Measurements from ENCODE around the gene SFMBT1.

Gene SFMBT1

DNA sequence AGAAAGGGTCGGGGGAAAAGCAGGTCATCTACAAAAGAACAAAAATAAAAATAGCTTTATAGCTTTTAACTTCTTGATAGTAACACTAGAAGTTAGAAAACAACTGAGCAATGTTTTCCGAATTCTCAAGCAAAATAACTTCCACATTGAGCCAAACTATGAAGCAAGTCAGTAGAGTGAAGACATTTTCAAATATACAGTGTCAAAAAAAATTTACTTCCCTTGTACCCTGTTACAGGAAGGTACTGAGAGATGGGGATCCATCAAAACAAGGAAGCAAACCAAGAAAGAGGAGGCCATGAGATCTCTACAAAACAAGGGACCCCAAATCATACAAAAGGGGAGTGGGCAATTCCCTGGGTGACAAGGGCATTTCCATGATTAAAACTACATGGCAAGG, 121.9 kb downstream of the SFMBT1 start:
- Histone ChIP-seq H3K4me1 (ENCODE audit: insufficient read depth, low read length, poor library complexity, severe bottlenecking) (peaks cover 18% of the 10 kb centered on the region), H3K9me2 (replicated peaks; ENCODE audit: low read depth, low read length) (no peaks in the 10 kb centered on the region), H3K79me2 (ENCODE audit: insufficient read depth, low read length) (no peaks in the 10 kb centered on the region), H3K9ac (ENCODE audit: low read depth, low read length, poor library complexity, severe bottlenecking) (no peak overlapping the region), H4K20me1 (ENCODE audit: insufficient read depth, low read length, poor library complexity, severe bottlenecking) (no peaks in the 10 kb centered on the region), H3F3A (ENCODE audit: low read depth) (no peaks in the 10 kb centered on the region), H3K36me3 (ENCODE audit: insufficient read depth, low read length) (peaks cover 30% of the 10 kb centered on the region; the same call in 1 of the 2 replicates), H3K4me3 (ENCODE audit: low read length, poor library complexity, severe bottlenecking) (no peak overlapping the region), H2AFZ (ENCODE audit: low read length) (no peak overlapping the region), H3K27me3 (ENCODE audit: insufficient read depth, low read length, poor library complexity, severe bottlenecking) (no peaks in the 10 kb centered on the region), H3K9me3 (ENCODE audit: insufficient read depth, low read depth, low read length) (no peaks in the 10 kb centered on the region), H3K4me2 (ENCODE audit: low read depth, low read length, poor library complexity, severe bottlenecking) (no peak overlapping the region)
- TF ChIP-seq, protein P1, sequence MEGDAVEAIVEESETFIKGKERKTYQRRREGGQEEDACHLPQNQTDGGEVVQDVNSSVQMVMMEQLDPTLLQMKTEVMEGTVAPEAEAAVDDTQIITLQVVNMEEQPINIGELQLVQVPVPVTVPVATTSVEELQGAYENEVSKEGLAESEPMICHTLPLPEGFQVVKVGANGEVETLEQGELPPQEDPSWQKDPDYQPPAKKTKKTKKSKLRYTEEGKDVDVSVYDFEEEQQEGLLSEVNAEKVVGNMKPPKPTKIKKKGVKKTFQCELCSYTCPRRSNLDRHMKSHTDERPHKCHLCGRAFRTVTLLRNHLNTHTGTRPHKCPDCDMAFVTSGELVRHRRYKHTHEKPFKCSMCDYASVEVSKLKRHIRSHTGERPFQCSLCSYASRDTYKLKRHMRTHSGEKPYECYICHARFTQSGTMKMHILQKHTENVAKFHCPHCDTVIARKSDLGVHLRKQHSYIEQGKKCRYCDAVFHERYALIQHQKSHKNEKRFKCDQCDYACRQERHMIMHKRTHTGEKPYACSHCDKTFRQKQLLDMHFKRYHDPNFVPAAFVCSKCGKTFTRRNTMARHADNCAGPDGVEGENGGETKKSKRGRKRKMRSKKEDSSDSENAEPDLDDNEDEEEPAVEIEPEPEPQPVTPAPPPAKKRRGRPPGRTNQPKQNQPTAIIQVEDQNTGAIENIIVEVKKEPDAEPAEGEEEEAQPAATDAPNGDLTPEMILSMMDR (conservative IDR thresholded peaks at IDR 0.05; ENCODE audit: low read length), result no peak
- TF ChIP-seq EZH2phosphoT487 (IDR thresholded peaks at IDR 0.05; ENCODE audit: borderline replicate concordance), result no peak

DNA sequence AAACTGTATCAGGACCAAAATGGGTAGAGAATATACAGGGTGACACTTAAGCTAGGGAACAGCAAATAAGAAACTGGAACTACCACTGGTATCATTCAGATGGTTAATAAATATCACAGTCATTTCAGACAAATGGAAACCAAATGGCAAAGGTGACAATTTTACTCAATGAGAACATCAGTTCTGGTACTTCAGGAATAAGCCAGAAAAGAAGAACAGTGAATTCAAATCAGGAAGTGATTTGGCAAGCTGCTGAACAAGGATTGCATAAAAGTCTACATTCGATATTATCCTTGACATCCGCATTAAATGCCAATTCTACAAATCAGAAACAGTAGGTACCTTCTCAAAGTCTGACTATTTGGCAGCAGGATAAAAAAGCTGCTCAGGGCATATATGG, 125.0 kb downstream of the SFMBT1 start:
- Histone ChIP-seq H3K79me2 (ENCODE audit: insufficient read depth, low read length) (no peaks in the 10 kb centered on the region), H3K4me3 (ENCODE audit: low read length, poor library complexity, severe bottlenecking) (no peak overlapping the region), H3K9ac (ENCODE audit: low read depth, low read length, poor library complexity, severe bottlenecking) (no peak overlapping the region), H4K20me1 (ENCODE audit: insufficient read depth, low read length, poor library complexity, severe bottlenecking) (no peaks in the 10 kb centered on the region), H3K4me2 (ENCODE audit: low read depth, low read length, poor library complexity, severe bottlenecking) (no peak overlapping the region), H3F3A (ENCODE audit: low read depth) (no peaks in the 10 kb centered on the region), H3K36me3 (ENCODE audit: insufficient read depth, low read length) (peaks cover 28% of the 10 kb centered on the region; the same call in 1 of the 2 replicates), H3K27me3 (ENCODE audit: insufficient read depth, low read length, poor library complexity, severe bottlenecking) (no peaks in the 10 kb centered on the region), H2AFZ (ENCODE audit: low read length) (no peak overlapping the region), H3K9me2 (replicated peaks; ENCODE audit: low read depth, low read length) (no peaks in the 10 kb centered on the region), H3K4me1 (ENCODE audit: insufficient read depth, low read length, poor library complexity, severe bottlenecking) (peaks cover 18% of the 10 kb centered on the region), H3K9me3 (ENCODE audit: insufficient read depth, low read depth, low read length) (no peaks in the 10 kb centered on the region)
- TF ChIP-seq, protein P1 (conservative IDR thresholded peaks at IDR 0.05; ENCODE audit: low read length), result no peak

DNA sequence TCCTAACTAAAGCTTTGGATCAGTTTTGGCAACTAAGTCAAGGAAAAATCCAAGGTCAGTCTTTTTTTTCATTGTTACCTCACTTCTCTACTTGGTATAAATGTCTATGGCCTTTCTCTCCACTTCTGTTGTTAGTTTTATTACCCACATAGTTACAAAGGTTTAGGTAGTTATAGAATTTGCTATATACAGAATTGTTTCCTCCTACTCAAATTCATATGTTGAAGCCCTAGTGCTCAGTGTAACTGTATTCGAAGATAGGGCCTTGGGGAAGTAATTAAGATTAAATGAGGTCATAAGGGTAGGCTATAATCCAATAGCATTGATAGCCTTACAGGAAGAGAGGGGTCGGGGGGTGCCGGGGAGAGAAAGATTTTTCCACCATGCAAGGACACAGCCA, 128.8 kb downstream of the SFMBT1 start:
- Histone ChIP-seq H3K9me2 (replicated peaks; ENCODE audit: low read depth, low read length) (no peaks in the 10 kb centered on the region), H2AFZ (ENCODE audit: low read length) (no peak overlapping the region), H3K4me2 (ENCODE audit: low read depth, low read length, poor library complexity, severe bottlenecking) (no peak overlapping the region), H3F3A (ENCODE audit: low read depth) (no peaks in the 10 kb centered on the region), H3K4me1 (ENCODE audit: insufficient read depth, low read length, poor library complexity, severe bottlenecking) (peaks cover 8% of the 10 kb centered on the region), H3K9me3 (ENCODE audit: insufficient read depth, low read depth, low read length) (no peaks in the 10 kb centered on the region), H3K27me3 (ENCODE audit: insufficient read depth, low read length, poor library complexity, severe bottlenecking) (no peaks in the 10 kb centered on the region), H3K9ac (ENCODE audit: low read depth, low read length, poor library complexity, severe bottlenecking) (no peak overlapping the region), H4K20me1 (ENCODE audit: insufficient read depth, low read length, poor library complexity, severe bottlenecking) (no peaks in the 10 kb centered on the region), H3K79me2 (ENCODE audit: insufficient read depth, low read length) (no peaks in the 10 kb centered on the region), H3K36me3 (ENCODE audit: insufficient read depth, low read length) (peaks cover 34% of the 10 kb centered on the region; the same call in 1 of the 2 replicates), H3K4me3 (ENCODE audit: low read length, poor library complexity, severe bottlenecking) (no peak overlapping the region)
- no peak for TF ChIP-seq EZH2phosphoT487 (IDR thresholded peaks at IDR 0.05; ENCODE audit: borderline replicate concordance)
- TF ChIP-seq, protein P1 (conservative IDR thresholded peaks at IDR 0.05; ENCODE audit: low read length), result no peak
